GM18909 (cell line): ENCODE measurements around the gene DIP2B.
A peak's percentile ranks its signal among the peaks of the same experiment; 100 is the strongest.
"Not testable (repeated sequence)": the region's sequence is repeated elsewhere in the genome, so short reads cannot be mapped to it uniquely, and the experiment has no call there.

Source experiments
- ATAC-seq: cut with Tn5 transposase; IDR thresholded peaks from one replicate; pipeline ENCODE4 v1.9.1; 2021; ENCODE audit warnings: mild to moderate bottlenecking; ENCODE audit not compliant: unreplicated experiment, poor library complexity

The DIP2B gene

DNA sequence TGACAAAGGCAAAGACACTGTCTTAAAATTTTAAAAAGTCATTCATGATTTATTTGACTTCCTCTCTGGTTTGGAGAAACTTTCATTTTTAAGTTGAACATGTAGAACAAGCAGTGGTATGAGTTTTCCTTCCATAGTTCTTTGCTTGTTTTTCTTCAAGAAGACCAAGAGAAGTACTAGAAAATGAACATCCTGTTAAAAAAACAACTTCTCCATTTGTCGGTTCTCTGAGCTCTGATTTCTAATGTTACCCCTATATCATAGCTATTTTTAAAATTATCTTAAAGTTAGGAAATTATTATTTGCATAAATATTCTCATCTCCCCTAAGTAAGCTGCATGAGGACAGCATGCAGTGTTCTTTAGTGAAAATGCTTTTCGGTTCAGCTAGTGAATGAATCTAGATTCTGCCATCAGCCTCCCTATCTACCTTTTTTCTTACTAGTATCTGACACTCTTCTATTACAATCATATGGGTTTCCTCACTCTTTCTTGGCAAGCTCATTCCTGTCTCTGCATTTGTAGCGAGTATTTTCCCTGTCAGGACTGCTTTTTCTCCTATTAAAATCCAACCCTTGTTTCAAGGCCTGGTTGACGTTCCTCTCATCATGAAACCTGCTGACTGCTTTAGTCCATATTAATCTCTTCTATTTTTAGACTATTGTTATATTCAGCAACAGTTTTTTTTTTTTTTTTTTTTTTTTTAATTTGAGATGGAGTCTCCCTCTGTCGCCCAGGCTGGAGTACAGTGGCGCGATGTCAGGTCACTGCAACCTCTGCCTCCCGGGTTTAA is 15.8 kb downstream of the DIP2B start:
- ATAC-seq = no peak

DNA sequence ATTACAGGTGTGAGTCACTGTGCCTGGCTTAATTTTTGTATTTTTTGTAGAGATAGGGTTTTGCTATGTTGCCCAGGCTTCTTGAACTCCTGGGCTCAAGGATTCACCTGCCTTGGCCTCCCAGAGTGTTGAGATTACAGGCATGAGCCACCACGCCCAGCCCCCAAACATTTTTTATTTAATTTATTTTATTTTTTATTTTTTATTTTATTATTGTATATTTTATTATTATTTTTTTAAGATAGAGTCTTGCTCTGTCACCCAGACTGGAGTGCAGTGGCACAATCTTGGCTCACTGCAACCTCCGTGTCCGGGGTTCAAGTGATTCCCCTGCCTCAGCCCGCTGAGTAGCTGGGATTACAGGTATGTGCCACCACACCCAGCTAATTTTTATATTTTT is 17.0 kb downstream of the DIP2B start:
- ATAC-seq = not testable (repeated sequence)

DNA sequence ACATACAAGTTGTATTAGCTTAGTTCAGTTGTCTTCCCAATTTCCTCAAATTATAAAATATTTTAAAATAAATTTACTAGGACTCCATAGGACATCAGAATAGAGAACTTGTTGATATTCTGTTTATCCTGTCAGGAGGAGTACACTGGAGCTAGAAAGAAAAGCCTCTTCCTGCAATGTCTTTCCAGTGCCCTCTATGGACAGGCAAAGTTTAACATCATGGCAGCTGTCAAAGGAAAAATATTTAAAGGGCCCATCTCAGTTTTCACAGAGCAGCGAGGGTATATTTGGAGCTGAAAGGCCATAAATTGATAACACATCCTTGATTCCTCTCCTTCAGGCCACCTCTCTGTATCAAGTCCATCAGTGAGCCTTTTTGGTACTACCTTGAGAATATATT is 19.0 kb downstream of the DIP2B start:
- ATAC-seq = no peak

DNA sequence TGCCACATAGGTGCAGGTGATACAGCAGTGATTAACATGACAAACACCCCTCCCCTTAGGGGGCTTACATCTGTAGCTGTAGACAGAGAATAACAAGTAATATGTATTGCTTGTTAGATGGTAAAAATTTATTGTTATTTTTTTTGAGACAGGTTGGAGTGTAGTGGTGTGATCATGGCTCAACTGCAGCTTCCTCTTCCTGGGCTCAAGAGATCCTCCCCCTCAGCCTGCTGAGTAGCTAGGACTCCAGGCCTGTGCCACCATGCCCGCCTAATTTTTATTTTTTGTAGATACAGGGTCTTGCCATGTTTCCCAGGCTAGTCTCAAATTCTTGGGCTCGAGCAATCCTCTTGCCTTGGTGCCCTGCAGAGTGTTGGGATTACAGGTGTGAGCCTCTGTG is 19.8 kb downstream of the DIP2B start:
- ATAC-seq = no peak

DNA sequence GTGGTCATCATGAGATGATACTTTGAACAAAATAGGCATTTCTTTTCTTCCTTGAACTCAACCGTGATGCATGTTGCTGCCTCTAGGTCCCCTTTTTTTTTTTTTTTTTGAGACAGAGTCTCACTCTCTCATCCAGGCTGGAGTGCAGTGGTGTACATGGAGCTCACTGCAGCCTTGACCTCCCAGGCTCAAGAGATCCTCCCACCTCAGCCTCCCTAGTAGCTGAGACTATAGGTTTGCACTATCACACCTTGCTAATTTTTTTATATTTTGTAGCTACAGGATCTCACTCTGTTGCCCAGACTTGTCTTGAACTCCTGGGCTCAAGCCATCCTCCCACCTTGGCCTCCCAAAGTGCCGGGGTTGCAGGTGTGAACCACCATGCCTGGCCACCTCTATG is 20.6 kb downstream of the DIP2B start:
- no peak for ATAC-seq

DNA sequence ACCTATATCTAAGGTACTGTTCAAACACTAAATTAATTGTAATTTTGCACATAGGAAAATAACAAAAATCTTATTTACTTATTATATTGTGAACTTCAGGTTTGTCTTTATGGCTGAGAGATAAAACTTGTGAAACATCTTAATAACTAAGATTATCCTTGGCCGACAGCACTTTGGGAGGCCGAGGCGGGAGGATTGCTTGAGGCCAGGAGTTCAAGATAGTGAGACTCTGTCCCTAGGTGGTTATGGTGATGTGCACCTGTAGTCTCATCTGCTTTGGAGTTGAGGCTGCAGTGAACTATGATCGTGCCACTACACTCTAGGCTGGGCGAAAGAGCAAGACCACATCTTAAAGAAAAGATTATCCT is 22.6 kb downstream of the DIP2B start:
- no peak for ATAC-seq

DNA sequence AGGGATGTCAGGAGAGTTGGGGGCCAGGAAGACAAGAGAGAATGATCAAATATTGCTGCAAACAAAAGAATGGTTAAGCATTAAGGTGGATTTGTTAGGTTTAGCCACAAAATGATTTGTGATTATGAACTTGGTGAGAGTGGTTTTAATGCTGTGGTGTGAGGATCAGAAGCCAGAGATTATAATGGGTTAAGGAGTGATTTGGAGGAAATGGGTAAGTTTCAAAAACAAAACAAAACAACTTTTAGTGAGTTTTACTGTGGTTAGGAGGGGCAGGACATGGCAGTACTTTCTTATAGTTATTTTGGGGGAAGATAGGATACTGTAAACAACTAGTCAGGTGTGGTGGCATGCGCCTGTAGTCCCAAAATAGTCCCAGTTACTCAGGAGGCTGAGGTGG is 24.0 kb downstream of the DIP2B start:
- no peak for ATAC-seq

DNA sequence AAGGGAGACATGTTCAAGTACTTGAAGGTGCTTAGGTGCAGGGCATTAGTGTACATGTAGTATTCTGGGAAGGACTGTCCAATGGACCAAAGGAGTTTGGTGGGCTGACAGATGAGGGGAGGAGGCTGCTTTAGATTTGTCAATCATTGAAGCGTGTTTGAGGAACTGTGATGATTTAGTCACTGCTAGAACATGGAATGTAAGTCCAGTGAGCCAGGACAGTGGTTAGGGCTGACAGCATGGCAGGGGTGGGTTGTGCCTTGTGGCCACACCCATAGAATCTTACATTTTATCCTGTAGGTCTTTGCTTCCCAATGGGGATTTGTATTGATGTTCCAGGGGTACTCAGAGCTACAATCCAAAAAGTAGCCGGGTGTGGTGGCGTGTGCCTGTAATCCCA is 24.6 kb downstream of the DIP2B start:
- no peak for ATAC-seq

DNA sequence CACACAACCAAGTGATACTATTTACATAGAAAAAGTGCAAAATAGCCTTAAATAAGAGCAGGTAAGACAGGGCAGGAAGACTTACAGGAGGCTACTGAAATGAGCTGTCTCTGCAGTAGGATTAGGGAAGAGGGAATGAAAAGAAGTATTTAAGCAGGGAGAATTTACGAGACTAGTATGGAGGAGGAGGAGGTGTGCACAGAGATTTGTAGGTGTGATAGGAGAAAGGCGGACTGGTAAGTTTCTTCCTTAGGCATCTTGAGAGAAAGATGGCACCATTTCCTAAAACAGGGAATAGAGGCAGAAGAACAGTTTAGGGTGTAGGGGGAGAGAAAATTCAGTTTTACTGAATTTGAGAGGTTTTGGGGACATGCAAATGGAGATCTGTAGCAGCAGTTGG is 25.7 kb downstream of the DIP2B start:
- ATAC-seq = no peak

DNA sequence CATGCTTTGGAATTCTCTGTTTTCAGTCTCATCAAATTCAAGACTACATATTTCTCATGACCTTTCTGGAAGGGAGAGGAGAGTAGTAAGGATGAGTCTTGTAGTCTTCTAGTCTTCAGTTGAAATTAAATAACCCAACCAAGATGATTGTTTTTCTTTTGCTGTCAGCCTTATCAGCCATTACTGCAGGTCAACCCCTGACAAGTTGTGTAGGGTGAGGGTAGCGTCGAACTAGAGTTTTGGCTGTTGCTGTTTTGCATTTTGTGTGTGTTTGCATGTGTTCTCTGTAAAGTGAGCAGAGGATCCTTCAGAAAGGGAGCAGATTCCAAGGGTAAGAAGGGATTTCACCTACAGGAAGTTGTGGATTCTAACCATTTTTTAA is 28.4 kb downstream of the DIP2B start:
- ATAC-seq = peak; percentile 16

DNA sequence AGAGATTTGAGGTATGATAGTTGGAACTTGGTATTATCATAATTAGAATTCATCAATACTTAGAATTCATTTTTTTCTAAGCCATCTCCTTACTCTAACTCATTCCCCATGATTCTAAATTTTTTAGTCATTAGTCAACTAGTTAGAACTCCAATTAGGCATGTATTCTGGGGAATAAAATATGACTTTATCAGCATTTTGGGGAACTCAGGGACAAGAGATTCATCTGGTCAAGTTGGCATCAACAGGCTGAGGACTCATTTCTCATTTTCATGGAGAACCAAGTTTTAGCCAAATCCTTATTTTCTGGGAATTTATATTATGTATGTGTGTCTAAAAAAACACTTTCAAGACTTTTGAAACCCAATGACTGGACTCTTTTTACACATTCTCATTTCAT is 29.2 kb downstream of the DIP2B start:
- no peak for ATAC-seq

DNA sequence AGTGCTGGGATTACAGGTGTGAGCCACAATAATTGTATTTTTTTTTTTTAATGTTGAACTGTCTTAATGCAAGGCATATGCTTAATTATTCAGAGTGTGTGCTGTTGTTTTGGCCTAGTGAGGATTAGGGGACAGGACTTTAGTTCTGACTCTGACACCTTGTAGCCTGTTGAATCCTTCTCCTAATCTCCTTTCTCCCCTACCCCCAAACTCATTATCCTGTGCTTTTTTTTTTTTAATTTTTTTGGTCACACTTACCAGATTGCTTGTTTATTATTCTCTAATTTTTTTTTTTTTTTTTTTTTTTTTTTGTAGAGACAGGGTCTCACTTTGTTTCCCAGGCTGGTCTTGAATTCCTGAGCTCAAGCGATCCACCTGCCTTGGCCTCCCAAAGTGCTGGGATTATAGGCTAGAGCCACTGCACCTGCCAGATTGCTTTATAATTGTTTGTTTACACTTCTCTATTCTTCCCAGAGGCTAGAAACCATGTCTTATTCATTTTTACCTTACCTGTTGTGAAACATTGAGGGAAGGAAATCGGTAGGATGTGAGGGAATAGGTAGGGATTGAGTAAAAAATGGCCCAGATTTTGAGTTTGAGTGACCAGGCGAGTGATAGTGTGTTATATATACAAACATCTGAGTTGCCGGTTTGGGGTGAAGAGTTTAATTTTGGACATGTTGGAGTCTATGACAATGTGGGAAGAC is 32.2 kb downstream of the DIP2B start:
- ATAC-seq = no peak

DNA sequence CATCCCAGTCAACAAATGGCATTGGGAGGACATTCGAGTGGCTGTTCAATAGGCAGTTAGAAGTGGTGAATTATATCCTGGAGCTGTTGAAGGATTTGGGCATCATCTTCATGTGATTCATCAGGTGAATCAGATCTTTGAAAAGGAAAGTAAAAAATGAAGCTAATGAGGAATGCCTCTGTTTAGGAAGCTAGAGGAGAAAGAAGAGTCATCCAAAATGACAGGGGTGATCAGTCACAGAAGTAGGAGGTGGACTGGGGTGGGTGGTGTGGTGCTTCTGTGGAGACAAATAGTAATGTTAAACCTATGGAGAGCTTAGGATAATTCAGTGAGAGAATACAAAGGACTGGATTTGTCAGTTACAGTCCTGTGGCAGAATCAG is 32.7 kb downstream of the DIP2B start:
- no peak for ATAC-seq

DNA sequence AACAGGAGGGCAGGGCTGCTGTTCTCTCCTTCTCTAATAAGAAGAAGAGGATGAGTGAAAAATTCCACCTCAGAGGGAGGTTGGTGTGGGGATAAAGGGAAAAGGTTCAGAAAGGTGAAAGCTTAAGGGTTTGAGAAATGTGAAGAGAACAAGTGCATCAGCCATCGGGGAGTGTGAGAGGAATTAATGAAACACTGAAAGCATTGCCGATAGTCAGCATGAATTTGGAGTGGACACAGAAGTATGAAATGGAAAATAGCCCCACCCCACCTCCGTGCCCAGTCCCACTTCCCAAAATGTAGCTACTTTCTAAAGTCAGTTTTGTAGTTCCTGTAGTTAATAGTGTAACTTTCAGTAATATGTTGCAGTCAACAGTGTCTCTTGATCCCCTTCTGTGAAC is 33.4 kb downstream of the DIP2B start:
- ATAC-seq = no peak

DNA sequence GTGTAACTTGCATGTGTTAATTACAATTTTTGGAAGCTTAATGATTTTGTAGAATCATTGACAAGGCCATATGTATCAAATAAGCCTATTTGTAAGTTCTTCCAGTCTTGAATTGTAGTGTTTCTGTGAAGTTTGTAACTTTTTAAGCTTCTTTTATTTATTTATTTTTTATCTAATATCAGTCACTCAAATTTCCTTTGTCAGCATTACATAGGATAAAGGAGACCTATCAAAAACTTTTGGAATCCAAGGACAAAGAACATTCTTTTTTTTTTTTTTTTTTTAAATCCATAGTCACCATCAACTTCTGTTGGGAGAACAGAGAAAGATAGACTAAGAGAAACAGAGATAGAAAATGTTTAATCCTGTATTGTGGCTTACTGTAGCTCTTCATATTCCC is 36.4 kb downstream of the DIP2B start:
- ATAC-seq = no peak

DNA sequence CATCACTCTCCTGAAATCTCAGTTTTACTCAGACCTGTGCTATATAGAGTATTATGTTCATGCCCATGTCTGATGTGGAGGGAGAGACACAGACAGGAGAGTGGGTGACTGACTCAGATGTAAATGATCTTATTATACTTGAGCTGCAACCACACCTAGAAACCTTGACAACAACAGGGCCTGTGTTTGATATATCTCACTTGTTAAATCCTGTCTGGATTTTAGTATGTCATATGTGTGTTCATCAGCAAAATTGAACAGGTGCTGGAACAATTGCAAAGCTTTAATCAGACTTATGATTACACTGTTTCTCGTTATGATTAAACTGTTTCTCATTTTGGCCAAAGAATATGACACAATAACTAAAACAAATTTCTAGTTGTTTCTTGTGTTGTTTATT is 37.7 kb downstream of the DIP2B start:
- no peak for ATAC-seq

DNA sequence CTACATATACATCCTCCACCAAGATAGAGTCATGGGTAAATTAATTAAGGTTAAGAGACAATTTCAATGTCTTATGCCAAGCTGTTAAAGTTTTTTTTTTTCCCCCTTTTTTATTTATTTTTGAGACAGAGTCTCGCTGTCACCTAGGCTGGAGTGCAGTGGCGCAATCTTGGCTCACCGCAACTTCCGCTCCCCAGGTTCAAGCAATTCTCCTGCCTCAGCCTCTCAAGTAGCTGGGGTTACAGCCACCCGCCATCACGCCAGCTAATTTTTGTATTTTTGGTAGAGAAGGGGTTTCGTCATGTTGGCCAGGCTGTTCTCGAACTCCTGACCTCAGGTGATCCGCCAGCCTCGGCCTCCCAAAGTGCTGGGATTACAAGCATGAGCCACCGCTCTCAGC is 38.4 kb downstream of the DIP2B start:
- not testable (repeated sequence) for ATAC-seq

DNA sequence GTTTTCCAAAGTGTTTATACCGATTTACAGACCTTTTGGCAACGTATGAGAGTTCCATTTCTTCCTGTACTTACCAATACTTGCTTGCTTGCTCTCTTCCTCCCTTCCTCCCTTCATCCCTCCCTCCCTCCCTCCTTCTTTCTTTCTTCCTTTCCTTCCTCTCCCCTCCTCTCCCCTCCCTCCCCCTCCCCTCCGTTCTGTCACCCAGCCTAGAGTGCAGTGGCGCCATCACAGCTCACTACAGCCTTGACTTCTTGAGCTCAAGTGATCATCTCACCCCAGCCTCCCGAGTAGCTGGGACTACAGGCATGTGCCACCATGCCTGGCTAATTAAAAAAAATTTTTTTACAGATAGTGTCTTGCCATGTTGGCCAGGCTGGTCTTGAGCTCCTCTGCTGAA is 40.4 kb downstream of the DIP2B start:
- no peak for ATAC-seq

DNA sequence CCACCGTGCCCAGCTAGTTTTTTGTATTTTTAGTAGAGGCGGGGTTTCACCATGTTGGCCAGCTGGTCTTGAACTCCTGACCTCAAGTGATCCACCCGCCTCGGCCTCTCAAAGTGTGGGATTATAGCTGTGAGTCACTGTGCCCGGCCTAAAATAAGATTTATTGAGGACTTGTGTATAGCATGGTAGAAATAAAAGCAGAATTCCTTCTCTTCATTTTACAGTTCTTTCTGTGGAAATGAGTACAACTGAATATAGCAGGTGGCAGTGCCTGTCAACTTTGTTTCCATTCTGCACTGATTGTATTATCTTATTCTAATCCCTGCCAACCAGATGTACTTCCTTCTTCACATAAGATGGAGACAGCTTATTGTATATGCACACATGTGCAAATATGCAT is 41.0 kb downstream of the DIP2B start:
- ATAC-seq = no peak

DNA sequence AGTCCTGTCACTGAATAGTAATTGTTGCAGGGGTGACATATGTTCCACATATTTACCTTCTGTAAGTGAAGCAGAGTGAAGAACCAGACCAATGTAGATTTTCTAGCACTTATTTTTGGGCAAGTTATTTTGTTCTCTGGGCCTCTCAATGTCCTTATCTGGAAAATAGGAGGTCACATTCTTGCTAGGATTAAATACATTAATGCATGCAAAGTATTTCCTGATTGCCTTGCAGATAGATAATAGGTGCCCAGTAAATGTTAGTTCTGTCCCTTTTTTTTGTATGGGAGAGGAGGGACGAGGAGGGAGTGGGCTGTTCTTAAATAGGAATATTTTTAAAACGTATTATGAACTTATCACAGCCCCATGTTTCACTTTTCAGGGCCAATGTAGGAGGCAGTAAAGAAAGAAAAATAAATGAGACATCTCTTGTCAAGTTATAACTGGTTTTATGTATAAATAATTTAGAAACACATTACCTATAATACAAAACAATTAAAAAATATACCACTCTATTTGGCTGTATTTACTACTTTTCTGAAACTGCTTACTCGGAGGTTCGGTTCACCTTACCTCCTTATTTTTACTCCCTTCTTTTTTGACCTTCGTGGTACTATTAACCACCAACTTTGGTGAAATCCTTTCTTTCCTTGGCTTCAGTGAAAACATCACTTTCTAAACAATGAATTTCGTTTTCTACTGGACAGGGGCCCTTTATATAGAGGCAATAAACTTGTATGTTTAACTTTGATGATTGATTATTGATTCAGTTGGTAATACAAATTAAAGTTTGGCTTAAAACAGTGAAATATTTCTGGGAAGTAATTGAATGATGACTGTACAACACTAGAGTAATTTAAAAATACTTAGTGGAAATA is 41.9 kb downstream of the DIP2B start:
- ATAC-seq = no peak

DNA sequence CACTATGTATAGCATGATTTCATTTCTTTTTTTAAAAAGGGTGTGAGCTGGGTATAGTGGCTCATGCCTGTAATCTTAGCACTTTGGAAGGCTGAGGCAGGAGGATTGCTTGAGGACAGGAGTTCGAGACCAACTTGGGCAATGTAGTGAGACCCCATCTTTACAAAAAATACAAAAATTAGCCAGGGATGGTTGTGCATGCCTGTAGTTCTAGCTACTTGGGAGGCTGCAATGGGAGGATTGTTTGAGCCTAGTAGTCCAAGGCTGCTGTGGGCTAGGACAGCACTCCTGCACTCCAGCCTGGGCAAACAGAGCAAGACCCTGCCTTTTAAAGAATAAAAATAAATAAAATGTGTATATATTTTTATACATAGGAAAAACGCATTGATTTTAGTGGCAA is 43.0 kb downstream of the DIP2B start:
- ATAC-seq = no peak
